Effector CD8-positive, alpha-beta T cell (primary cell): ENCODE results near the gene IVD.
A peak's percentile ranks its signal among the peaks of the same experiment; 100 is the strongest.
"Not testable (repeated sequence)": the region's sequence is repeated elsewhere in the genome, so short reads cannot be mapped to it uniquely, and the experiment has no call there.

Experiments used
- DNase-seq: peaks from one replicate; lab custom pipeline; 2025; lab: John Stamatoyannopoulos, UW

IVD gene

DNA sequence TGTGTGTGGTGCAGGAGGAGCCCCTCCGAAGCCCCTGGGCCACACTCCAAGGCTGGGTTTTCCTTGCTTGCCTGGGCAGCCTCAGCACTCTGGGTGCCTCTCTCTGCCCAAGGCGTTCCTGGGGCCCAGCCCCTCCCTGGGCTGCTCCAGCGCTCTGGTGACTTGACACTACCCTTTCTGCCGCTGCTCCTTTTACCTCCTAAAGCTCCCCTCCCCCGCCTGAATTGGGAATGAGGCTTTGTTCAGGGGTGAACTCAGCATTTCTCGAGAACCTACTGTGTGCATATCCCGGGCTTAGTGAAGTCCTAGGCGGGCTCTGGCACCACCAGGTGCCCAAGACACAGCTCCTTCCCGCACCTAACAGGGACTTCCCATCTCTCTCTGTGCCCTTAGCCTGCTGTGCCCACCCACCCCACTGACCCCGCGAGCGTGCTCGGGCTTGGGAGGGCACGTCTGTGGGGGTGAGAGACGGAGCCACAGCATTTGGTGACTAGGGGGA lies 33.9 kb downstream of the IVD start:
- DNase-seq, result no peak

DNA sequence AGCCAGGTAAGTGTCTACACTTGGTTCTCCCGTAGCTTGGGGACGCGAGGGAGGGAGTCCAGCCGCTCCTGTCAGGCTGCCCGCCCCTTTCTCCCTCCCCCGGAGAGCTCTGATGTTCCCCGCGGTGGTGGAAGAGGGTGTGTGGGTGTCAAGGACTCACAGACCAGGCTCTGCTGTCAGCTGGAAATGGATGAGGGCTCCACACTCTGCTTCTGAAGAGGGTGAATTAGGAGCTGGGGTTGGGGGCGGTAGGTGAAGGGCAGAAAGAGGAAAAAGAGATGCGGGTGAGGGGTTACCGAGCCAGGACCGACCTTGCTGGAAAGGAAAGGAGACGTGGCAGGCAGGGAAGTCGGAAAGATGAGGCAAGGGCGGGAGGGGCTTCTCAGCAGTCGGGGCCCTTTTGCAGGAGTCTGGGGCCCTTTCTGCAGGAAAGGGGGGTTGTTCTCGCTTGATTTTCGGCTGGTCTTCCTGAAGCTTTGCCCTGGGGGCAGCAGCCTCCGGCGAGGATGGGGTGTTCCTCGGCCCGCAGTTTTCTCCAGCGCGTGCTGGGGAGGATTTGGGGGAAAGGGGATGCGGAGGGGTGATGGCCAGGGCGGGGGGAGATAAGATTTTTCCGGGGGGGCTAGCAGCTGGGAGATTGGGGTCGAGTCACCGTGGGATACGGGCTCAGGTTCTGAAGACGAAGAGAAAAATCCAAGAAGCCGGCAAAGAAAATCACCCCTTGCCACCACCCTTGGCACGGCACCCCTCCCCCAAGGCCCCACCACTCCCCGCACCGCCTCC lies 34.6 kb downstream of the IVD start:
- peak; percentile 20 for DNase-seq

DNA sequence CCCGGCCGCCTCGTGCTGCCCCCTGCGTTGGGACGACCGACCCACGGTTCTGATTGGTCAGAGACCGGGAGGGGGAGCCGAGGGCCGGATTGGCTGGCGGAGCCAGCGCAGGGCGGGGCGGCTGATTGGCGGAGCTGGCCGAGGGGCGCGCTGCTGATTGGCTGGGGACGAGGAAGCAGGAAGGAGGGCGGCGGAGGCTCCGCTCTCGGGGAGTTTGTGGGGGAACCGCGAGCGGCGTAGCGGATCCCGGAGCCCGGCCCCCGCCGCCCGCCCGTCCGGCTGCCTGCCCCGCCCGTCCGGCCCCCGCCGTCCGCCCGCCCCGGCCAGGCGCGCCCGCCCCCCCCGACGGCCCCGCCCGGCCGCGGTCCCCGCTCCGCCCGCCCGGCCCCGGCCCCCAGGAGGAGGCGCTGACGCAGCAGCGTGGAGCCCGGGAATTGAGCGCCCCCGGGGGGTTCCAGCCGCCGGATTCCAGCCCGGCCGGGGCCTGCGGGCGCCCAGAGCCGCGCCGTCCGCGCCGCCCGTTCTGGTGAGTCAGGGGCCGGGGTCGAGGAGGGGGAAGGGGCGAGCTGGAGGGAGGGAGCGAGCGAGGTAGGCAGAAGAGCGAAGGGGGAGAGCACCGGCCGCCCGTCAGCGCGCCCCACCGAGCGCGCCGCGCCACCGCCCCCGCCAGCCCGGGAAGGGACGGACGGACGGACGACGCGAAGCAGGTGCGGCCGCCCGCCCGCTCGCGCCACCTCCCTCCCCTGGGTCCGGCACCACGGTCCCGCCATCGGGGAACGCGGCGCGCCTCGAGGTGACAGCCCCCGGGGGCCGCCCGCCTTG lies 35.4 kb downstream of the IVD start, which contains the start of gene BAHD1:
BAHD1 (plus strand) TSS at position 211 of the 822 bp plus-strand sequence. CDS start 17,512 bp downstream, outside the sequence.
- DNase-seq, result peak; percentile 90

DNA sequence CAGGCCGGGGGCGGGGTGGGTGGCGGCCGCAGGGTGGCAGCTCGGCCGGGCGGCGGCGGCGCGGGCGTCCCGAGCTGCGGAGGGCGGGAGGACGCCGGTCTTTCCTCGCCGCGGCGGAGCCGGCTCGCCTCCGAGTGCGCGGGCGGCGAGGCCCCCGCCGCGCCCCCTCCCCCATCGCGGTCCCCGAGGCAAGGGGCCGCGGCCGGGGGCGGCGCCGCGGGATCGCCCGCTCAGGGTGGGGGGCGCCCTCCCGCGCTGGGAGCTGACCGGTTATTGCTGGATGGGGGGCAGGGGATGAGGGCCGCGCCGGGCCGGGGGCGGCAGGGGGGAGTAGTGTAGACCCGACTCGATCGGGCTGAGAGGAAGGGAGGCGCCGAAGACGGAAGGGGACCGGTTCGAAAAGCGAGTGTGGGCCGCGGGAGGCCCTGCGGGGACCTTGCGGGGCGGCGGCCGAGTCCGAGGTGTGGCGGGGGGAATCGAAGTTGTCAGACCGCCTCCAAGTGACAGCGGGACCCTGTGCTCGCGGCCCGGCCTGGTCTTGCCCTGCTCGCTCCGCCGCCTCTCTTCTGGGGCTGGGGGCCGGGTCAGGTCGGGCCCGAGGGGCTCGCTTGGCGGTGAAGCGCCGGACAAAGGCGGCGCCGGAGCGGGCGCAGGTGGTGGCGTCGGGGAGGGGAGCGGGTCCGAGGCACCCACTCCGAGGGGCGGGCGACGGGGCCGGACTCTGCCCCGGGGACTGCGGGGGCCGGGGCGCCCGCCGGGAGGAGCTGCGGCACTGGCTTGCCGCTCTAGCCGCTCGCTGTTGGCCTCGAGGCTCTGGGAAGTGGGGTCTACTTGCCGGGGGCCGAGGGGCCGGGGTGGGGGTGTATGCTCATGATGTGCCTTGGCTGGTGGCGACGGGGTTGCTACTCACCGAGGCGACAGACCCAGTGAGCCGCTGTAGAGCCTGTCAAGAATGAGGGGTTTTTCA lies 36.3 kb downstream of the IVD start:
- no peak for DNase-seq

DNA sequence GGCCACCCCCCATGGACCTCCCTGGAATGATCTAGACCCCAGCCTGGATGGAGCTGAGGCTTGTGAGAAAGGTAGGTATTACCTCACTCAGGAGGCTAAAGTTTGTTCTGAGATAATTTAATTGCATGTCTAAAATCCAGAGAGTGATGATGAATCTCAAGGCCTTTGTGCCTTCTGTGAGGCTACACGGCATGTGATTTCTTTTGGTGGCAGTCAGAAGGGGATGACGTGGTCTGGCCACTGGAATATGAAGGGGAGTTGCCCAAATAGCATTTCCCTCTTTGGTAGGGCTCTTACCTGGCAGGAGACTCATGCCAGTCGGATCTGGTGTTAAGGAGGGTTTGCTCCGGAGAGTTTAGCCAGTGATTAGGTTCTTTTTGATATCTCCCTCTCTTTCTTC lies 37.7 kb downstream of the IVD start:
- DNase-seq, result no peak

DNA sequence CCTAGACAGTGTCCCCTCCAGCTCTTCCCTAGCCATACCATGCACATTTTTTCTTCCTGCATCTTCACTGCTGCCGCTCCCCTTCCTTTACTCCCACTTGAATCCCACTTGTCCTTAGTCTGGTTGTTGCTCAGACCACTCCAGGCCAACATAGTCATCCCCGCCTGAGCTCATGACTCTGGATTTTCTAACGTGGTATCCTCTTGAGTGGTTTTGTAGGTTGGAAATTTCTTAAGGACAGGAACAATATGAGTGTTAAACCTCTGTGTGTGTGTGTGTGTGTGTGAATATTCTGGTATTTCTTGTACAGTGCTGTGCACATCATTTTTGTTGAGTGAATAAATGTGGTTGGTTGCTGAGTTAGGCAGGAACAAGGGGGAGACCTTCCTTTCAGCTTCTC lies 38.3 kb downstream of the IVD start:
- DNase-seq, result no peak

DNA sequence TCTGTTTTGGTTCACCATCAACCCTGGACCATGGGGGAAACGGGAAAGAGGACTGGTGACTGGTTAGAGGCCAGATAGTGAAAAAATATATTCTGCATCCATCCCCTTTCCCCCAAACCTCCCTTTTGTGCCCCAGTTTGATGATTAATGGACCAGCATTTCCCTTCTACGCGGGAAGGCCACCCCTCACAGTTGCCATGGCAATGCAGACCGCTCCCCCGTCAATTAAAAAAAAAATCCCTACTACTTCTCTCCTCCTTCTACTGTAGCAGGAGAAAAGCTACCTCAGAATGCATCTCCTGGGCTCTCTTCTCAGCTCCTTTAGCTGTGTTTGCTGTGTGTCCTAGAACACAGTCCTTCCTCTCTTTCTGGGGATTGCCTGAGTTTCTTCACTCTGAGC lies 39.1 kb downstream of the IVD start:
- no peak for DNase-seq

DNA sequence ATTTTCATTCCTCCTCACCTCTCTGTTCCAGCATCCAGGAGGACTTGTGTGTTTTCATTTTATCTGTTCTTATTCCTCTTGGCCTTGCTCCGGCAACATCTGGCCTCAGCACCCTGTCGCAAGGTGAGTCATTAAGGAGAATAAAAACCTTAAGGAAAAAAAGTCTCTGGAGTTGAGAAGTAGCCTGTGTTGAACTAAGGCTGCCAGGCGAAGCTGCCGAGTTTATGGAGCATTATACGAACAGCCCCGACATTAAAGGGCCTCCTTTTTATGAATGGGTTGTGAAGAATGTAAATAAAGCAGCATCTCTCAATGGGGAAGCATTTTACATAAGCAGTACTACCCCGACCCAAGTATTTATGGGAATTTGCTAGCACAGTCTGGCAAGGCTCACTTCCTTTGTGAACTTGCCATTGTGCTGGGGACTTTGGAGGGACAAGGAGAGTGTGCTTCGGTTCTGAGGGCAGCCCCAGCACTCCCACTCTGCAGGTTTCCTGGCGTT lies 39.9 kb downstream of the IVD start:
- DNase-seq, result no peak

DNA sequence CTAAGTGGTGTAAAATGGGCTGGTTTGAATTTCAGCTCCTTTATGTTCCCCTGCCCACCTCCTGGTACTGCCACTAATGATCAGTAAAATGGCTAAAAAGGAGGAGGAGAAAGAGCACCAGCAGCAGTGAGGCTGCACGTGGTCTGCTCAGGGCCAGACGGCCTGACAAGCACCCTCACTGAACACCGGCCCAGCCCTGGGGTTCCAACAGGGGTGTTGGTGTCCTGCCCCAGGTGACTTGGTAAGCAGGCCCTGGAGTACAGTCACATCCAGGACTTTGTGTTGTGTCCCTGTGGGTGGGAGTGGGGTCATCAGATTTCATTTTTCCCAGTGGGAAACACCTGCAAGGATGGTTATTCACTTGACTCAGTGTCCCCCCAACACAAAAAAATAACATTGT lies 40.5 kb downstream of the IVD start:
- DNase-seq, result no peak

DNA sequence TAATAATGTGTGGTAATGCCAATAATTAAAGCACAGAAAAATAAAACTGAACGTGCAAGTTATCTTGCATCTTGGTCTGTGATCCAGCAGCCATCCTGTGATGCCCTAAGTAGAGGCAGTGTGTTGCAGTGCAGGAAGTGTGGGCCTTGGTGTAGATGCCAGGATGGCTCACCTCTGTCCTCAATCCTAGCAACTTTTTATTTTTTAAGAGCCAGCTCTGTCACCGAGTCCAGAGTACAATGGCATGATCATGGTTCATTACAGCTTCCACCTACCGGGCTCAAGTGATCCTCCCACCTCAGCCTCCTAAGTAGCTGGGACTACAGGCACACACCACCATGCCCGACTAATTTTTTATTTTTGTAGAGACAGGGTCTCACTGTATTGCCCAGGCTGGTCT lies 42.8 kb downstream of the IVD start:
- DNase-seq, result no peak

DNA sequence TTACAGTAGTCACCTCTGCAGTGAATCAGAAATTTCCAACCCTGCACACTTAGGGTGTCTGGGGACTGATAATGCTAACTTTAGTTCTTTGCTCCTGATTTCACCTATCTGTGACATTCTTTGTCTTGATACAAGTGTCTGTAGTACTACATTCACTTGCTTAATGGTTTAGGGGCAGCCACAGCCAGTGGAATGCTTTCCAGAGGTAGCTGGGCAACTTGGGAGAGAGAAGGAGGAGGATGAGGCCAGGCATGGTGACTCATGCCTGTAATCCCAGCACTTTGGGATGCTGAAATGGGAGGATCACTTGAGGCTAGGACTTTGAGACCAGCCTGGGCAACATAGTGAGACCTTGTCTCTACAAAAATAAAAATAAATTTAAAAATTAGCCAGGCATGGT lies 43.7 kb downstream of the IVD start:
- no peak for DNase-seq

DNA sequence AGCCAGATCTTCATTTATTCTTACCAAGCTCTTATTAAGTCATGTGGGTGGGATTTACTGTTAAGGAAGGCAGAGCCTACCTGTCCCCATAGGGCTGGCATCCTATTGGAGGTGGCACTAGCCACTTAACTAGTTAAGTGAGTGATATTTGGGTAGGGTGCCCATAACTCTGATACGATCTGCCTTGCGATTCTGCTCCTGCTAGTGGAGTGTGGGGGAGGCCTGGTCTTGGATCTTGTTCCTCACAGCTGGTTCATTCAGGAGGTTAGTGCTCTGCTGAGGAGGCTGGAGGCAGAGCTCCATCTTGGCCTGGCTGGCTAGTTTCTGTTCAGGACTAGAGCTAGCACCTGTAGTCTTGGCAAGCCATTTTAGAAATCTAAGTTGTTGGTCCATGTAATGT lies 44.5 kb downstream of the IVD start:
- DNase-seq, result no peak

DNA sequence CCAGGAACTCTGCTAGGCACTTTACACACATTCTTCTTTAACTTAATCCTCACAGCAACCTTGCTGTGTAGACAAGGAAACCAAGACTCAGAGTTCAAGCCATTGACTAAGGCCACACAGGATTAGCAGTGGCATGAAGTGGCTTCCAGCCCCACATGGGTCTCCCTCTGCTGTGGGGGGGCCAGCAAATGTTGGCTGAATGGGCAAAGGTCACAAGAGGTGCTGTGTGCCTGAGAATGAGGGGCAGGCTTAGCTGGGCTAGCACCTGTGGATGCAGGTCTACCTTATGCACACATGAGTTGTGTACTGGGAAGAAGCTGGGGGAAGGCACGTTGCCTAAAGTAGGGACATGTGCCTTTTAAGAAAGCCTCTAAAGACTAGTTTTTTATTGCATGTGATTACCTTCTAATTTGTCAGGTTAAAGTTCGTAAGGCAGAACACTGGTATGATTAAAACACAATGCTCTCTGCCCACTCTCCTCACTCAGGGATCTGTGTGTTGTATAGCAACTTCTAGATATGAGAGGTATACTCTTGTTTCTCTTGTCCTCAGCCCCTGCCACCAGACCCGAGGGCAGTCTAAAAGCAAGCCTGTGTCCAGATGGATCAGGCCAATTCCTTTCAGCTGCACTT lies 46.0 kb downstream of the IVD start:
- no peak for DNase-seq

DNA sequence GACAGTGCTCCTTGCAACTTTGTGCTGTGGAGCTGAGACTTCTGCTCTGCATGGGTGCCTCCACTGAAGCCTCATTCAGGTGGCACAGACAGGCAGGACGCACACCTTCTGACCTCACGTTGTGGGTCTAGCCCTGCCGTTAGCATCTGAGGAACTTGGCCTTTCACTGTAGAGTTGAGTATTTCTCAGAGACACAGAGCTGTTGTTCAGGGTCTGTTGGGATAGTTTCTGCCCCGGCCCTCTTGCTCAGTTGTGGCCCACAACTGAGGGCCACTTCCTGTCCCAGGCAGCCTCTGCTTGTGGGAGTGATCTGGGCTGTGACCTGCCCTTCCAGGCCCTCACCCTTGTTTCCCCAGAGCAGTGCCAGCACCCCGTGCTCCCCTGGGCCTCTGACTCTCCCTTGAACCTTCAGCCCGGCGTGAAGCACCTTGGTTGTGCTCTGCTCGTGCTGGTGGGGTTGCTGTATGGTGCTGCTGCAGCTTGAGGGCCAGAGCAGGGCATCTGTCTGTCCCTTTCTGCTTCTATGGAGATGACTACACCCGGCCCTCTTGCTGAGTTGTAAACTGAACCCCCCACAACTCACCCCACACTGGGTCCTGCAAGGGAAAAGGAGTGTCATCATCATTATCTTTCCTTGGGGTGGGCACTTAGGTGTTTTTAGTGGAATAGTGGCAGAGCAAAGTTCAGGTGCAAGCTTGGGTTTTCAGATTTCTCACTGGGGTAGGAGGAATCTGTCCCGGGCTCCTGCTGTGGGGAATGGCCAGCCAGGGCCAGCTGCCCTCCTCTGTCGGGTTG lies 46.9 kb downstream of the IVD start:
- no peak for DNase-seq

DNA sequence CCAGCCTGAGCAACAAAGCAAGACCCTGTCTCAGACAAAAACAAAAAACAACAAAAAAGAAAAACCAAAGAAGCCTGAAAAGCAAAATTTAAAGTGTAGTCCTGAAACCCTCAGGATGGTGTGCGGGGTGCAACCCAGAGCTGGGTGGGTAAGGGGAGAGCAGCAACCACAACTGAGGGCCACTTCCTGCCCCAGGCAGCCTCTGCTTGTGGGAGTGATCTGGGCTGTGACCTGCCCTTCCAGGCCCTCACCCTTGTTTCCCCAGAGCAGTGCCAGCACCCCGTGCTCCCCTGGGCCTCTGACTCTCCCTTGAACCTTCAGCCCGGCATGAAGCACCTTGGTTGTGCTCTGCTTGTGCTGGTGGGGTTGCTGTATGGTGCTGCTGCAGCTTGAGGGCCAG lies 48.3 kb downstream of the IVD start:
- not testable (repeated sequence) for DNase-seq

DNA sequence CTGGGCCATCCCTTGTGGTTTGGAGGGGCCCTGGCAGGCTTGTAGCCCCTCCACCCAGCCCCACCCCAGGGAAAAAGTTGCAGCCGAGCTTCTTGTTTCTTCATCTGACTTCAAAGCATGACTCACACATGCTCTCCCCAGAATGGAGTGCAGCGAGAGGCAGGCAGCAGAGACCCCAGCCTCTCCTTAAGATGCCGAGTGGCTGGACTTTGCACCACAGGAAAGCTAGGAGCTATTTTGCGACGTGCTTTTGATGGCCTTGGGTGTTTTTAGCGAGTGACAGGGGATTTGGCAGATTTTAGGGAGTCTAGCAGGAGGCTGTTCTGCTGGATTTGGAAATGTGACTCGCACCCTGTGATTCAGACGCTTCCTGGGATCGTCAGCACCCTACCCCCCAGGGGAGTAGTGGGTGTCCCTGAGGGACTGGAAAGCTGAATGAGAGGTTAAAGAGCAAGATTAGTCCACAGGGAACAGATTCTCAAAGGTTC lies 49.4 kb downstream of the IVD start:
- DNase-seq, result no peak

DNA sequence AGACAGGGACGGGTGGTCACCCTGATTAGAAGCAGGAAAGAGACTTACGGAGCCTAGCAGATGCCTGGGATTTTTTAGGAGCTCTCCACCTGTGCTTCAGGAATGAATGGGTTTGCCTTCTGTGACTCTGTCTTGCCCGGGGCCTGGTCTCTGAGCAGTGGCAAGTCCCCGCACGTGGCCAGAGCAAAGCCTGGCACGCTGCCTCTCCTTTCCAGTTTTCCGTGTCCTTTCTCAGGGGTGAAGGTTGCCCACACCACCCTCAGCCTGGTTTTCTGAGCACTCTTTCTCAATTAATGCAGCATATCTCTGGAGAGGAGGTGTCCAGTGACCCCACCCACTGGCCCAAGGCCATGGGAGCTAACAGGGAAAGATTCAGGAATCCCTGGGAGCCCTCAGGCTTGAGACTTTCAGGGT lies 50.7 kb downstream of the IVD start:
- no peak for DNase-seq

DNA sequence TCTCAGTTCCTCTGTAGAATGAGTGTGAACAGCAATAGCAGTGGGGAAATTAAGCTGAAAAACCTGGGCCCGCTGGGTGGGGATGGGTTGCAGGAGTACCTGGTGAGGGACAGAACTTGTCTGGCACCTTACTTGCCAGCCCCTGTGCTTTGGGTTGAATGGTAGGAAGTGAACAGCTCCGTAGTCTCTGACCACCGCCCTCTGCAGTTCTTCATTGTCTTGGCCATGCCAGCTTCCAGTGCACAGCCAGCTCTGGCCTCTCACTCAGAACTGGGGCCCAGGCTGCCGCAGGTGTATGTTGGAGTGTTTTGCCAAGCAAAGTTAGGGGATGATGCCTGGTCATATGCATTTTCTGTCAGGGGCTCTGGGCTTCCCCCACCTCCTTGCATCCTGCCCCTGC lies 51.1 kb downstream of the IVD start:
- DNase-seq, result no peak

DNA sequence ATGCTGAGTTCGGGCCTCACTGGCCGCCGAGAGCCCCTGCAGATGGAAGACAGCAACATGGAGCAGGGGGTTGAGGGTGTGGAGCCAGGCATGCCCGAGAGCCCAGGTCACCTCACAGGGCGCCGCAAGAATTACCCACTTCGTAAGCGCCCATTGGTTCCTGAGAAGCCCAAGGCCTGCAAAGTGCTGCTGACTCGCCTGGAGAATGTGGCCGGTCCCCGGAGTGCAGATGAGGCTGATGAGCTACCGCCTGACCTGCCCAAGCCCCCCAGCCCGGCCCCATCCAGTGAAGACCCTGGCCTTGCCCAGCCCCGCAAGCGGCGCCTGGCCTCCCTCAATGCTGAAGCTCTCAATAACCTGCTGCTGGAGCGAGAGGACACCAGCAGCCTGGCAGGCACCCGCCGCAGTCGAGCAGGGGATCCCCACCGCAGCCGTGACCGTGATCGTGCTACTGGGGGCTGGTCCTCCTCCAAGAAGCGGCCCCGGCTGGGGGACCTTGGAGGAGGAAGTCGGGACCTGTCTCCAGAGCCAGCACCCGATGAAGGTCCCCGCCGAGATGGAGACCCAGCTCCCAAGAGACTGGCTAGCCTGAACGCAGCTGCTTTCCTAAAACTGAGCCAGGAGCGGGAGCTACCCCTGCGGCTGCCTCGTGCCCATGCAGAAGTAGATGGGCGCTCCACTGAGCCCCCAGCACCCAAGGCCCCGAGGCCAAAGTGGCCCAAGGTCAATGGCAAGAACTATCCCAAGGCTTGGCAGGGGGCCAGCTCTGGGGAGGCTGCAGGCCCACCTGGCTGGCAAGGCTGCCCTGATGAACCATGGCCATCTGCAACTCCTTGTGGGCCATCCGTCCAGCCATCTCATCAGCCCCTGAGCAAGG lies 53.1 kb downstream of the IVD start:
- DNase-seq, result no peak
